ENCODE data around the gene MFSD2B.

Gene MFSD2B

GRCh38 chr2:24052951-24053350, 43.1 kb downstream of the MFSD2B start:
- DNase-seq: no peak

- no peak for DNase-seq
These were observed 44.6 kb downstream of the MFSD2B start for GRCh38 chr2:24054366-24055010.

GRCh38 chr2:24055750-24056149, 45.9 kb downstream of the MFSD2B start:
- no peak for DNase-seq

GRCh38 chr2:24058564-24059271, 48.8 kb downstream of the MFSD2B start:
- no peak for DNase-seq

- no peak for DNase-seq
These were observed 55.5 kb downstream of the MFSD2B start for GRCh38 chr2:24065341-24065740.

GRCh38 chr2:24072259-24072658, 62.4 kb downstream of the MFSD2B start:
- DNase-seq: no peak

GRCh38 chr2:24073816-24074215, 63.9 kb downstream of the MFSD2B start:
- DNase-seq: no peak

GRCh38 chr2:24075259-24075658, 65.4 kb downstream of the MFSD2B start:
- DNase-seq: no peak

Measured in GOT3 (cell line).